ENCODE results near the gene GNG3. TPM values are rescaled to one million over a fixed set of nuclear protein-coding genes. Genes with fewer than 3 reads are reported as not detected.

GNG3 gene
- total RNA-seq, 1 experiment from 2014 or later, result not detected

- Histone ChIP-seq H3K9me3 (ENCODE audit: control insufficient read depth in 1 of 2, insufficient read depth in 1 of 2, low read depth in 1 of 2, low read length in 2 of 2) (no peaks in the 10 kb centered on the region), H3K27ac (ENCODE audit: low read depth, low read length) (peak overlapping the region; percentile 64), H3K4me3 (replicated peaks in 1 of 2; ENCODE audit: low read depth in 1 of 2, low read length in 2 of 2) (peak overlapping the region; percentile 50 to 75), H3K79me2 (ENCODE audit: insufficient read depth, low read length) (peaks cover 12% of the 10 kb centered on the region), H3K9ac (ENCODE audit: low read length) (peak overlapping the region; percentile 84), H3K36me3 (ENCODE audit: control insufficient read depth in 1 of 2, insufficient read depth in 2 of 2, low read length in 2 of 2) (peaks cover 10 to 32% of the 10 kb centered on the region in 2 experiments; a peak in 3 of 4 replicates), H3K27me3 (ENCODE audit: insufficient read depth, low read length) (no peaks in the 10 kb centered on the region), H4K20me1 (ENCODE audit: insufficient read depth) (no peaks in the 10 kb centered on the region), H3K4me1 (ENCODE audit: control insufficient read depth in 1 of 2, insufficient read depth in 2 of 2, low read length in 2 of 2) (peaks cover 5 to 20% of the 10 kb centered on the region in 2 experiments), H3K4me2 (ENCODE audit: low read length) (peak overlapping the region; percentile 85), H2AFZ (ENCODE audit: low read depth, low read length, poor library complexity, severe bottlenecking) (no peak overlapping the region), H3K9me2 (ENCODE audit: insufficient read depth) (no peaks in the 10 kb centered on the region)
- ATAC-seq (peak; percentile 6; the same call in 1 of the 2 replicates), DNase-seq (ENCODE audit: low read depth, low spot score) (no peak)
- no TSS peak for BruUV-seq (replicated peaks)
- ChIA-PET POLR2A (interaction anchor here (0.9 to 2.3 kb wide), 4 partner anchors 16 to 132 kb away, joined by 3 to 6 read pairs (median 4); partner anchors contain the start of genes C11orf98, CSKMT, EEF1G and HNRNPUL2), RAD21 (ENCODE audit: low non-redundant PET in 1 of 2, low total read pairs in 2 of 2, uncharacterized antibody in 2 of 2, unreplicated experiment in 2 of 2) (no interaction called here), CTCF (interaction anchor here (1.2 to 1.5 kb wide), 3 partner anchors 11 to 311 kb away, joined by 4 to 7 read pairs (median 4); no protein-coding TSS in a partner anchor)
- intact Hi-C loops (cut with micrococcal nuclease), result no loop called here
- TF ChIP-seq ZBTB33 (IDR thresholded peaks at IDR 0.05; ENCODE audit: extremely low read depth, insufficient replicate concordance, low read length), result no peak
- no peak for TF ChIP-seq ELF1 (IDR thresholded peaks at IDR 0.05; ENCODE audit: borderline replicate concordance, low read depth)
- TF ChIP-seq YY1 (IDR thresholded peaks at IDR 0.05; ENCODE audit: extremely low read depth, insufficient replicate concordance, low read depth, low read length), result no peak
- TF ChIP-seq REST (IDR thresholded peaks at IDR 0.05; ENCODE audit: low read depth), result no peak
- TF ChIP-seq CTCF (IDR thresholded peaks at IDR 0.05 in 2 of 3, conservative IDR thresholded peaks at IDR 0.05 in 1 of 3; ENCODE audit: borderline replicate concordance in 1 of 3, insufficient read depth in 1 of 3, low read depth in 2 of 3, low read length in 2 of 3), result no peak
- no peak for TF ChIP-seq TCF7L2 (IDR thresholded peaks at IDR 0.05; ENCODE audit: borderline replicate concordance, extremely low read depth, insufficient read depth, insufficient read length)
- TF ChIP-seq CEBPB (IDR thresholded peaks at IDR 0.05; ENCODE audit: low read depth), result no peak
- no peak for TF ChIP-seq SP1 (IDR thresholded peaks at IDR 0.05; ENCODE audit: low read depth)
- no peak for TF ChIP-seq ZFX (IDR thresholded peaks at IDR 0.05)
- TF ChIP-seq EGR1 (IDR thresholded peaks at IDR 0.05; ENCODE audit: low read depth), result no peak
- TF ChIP-seq POLR2AphosphoS5 (IDR thresholded peaks at IDR 0.05; ENCODE audit: low read depth, low read length), result no peak
- TF ChIP-seq ZNF274 (IDR thresholded peaks at IDR 0.05; ENCODE audit: low read depth, low read length), result no peak
Measured at GRCh38 chr11:62705413-62705812, 2.1 kb upstream of the GNG3 start.

Data from HCT116 (cell line).